Psoas muscle (tissue), 8 donors: ENCODE measurements around the gene RAB4A. TPM values are rescaled to one million over a fixed set of nuclear protein-coding genes. Genes with fewer than 3 reads are reported as not detected.

ENCODE experiments used
- ATAC-seq, 4 donors: fragments of 200-7000 bp; cut with Tn5 transposase; one replicate each; pipeline ENCODE4 v1.9.1; 2020; ENCODE audit warnings: moderate library complexity in 3 of 4, mild to moderate bottlenecking in 2 of 4
- DNase-seq, 2 donors: peaks; one replicate each; pipeline ENCODE4 v3.0.0-alpha.2; 2020
- H3K27ac ChIP-seq: fragments of 200-600 bp; one replicate; pipeline ENCODE4 v1.8.0; 2022
- H3K27me3 ChIP-seq, 3 donors: fragments of 200-600 bp in 1 of 3; one replicate each; pipeline versions ENCODE4 v1.6.1 to v1.8.0; 2013 to 2022; ENCODE audit warnings: low read length in 2 of 3, mild to moderate bottlenecking in 2 of 3, moderate library complexity in 1 of 3; ENCODE audit not compliant: insufficient read depth in 3 of 3
- H3K36me3 ChIP-seq, 2 donors: fragments of 200-600 bp in 1 of 2; one replicate each; pipeline versions ENCODE4 v1.6.1 to v1.8.0; 2013 to 2022; ENCODE audit warnings: low read depth in 1 of 2, mild to moderate bottlenecking in 1 of 2, moderate library complexity in 1 of 2; ENCODE audit not compliant: insufficient read depth in 1 of 2
- H3K4me1 ChIP-seq: fragments of 200-600 bp; one replicate; pipeline ENCODE4 v1.8.0; 2022
- H3K4me3 ChIP-seq: fragments of 200-600 bp; one replicate; pipeline ENCODE4 v1.8.0; 2022; ENCODE audit warnings: mild to moderate bottlenecking
- H3K9me3 ChIP-seq: fragments of 200-600 bp; one replicate; pipeline ENCODE4 v1.8.0; 2022
- WGBS, 3 donors: extraction: QIAGEN DNeasy Blood & Tissue Kit; methylation state at CpG; one replicate each; pipeline versions ENCODE4 v1.1.6 to v1.1.7; 2013; 5-methylcytosine and 5-hydroxymethylcytosine counted together
- intact Hi-C, 2 donors: fragments of 100-400 bp; cut with DNase I; formaldehyde crosslinking; loops; one replicate each; pipeline versions ENCODE4 v1.11.0 to v1.14.2; 2022
- polyA plus RNA-seq, 3 donors: library from polyadenylated mRNA; stranded (reverse); fragments of 200-250 nt; gene quantifications; one replicate each; pipeline ENCODE4 v1.2.3, GENCODE V29; 2013
- total RNA-seq, 4 donors: library from RNA; stranded (reverse); fragmentation: NEBNext Ultra II Directional in 2 of 4; extraction: Animal tissue kit (Norgen Biotek cat#: 25700) in 2 of 4; gene quantifications; one replicate each; pipeline versions ENCODE4 v1.2.1 to v1.2.4, GENCODE V29; 2021 to 2023
- TF ChIP-seq, protein P1 (sequence below): fragments of 200-600 bp; IDR thresholded peaks from one replicate; pipeline ENCODE4 v1.8.0; 2022; ENCODE audit warnings: antibody characterized with exemption
- donor health status: healthy with polysubstance abuse.
- donor health status: DM: no; HTN: no; CAD: no; lungs with moderate emphysema.
- donor health status: Bipolar disorder and iron deficiency.
- donor health status: healthy.
- donor health status: DM: yes; HTN: yes; CAD: no.
- donor health status: DM: no; HTN: no; CAD: no.
- donor health status: DM: no; HTN: no; CAD: no.
- donor health status: DM: yes; HTN: yes; CAD: no.

RAB4A gene
- total and polyA plus RNA-seq, 7 donors, result 25.2 to 67.4 (median 52.4) TPM

DNA sequence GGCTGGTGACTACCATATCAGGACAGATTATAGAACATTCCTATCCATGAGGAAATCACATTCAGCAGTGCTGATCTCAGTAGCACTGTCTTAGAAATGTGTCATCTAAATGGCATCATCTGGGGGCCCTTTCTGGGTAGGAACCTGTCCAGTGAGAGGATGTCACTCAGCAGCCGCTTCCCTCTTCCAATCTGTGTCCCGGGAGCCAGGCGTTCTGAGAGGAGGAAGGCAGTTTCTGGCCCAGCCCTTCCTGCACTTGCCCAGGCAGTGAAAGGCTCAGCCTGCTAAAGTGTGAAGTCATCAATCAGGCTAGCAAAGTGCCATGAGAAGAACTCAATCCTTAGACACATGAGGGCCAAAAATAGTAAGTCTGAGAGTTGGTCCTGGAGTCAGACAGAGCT is 25.6 kb downstream of the RAB4A start:
- peaks cover 2 to 34% of the 10 kb centered on the region in 2 donors for H3K36me3 ChIP-seq

DNA sequence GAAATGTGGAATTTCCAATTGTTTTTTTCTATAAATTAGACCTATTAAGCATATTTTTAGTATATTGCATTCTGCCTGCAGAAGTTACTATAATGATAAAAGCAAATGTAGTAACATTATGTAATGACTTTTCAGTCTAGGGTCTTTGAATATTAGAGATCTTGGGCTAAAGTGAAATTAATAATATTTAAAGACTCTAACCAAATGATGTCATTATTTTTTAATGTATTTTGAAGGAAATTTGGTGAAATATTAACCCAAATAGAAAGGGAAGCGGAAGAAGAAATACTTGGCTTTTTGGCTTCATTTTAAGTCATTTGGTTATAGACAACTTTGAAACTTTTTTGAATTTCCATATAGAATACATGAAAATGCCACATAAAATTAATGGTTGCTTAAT is 26.8 kb downstream of the RAB4A start:
- intact Hi-C loops, result no loop called here
- H3K27ac ChIP-seq, result no peak overlapping the region
- 95 to 98% (median 98%) methylated on average over 1 of the region's 1 CpG for WGBS, 3 donors
- H3K4me3 ChIP-seq, result no peak overlapping the region
- H3K36me3 ChIP-seq, result peaks cover 2 to 44% of the 10 kb centered on the region in 2 donors
- DNase-seq, result no peak
- H3K4me1 ChIP-seq, result peaks cover 16% of the 10 kb centered on the region
- TF ChIP-seq, protein P1, sequence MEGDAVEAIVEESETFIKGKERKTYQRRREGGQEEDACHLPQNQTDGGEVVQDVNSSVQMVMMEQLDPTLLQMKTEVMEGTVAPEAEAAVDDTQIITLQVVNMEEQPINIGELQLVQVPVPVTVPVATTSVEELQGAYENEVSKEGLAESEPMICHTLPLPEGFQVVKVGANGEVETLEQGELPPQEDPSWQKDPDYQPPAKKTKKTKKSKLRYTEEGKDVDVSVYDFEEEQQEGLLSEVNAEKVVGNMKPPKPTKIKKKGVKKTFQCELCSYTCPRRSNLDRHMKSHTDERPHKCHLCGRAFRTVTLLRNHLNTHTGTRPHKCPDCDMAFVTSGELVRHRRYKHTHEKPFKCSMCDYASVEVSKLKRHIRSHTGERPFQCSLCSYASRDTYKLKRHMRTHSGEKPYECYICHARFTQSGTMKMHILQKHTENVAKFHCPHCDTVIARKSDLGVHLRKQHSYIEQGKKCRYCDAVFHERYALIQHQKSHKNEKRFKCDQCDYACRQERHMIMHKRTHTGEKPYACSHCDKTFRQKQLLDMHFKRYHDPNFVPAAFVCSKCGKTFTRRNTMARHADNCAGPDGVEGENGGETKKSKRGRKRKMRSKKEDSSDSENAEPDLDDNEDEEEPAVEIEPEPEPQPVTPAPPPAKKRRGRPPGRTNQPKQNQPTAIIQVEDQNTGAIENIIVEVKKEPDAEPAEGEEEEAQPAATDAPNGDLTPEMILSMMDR, result no peak
- ATAC-seq, result no peak
- H3K9me3 ChIP-seq, result no peaks in the 10 kb centered on the region
- no peaks in the 10 kb centered on the region for H3K27me3 ChIP-seq

More for the DNA sequence above, 25.6 kb downstream of the RAB4A start:
- intact Hi-C loops, result no loop called here
- 20 to 28% (median 21%) methylated on average over 3 of the region's 3 CpGs for WGBS, 3 donors
- H3K27me3 ChIP-seq, result no peaks in the 10 kb centered on the region
- peak overlapping the region; percentile 83 for H3K27ac ChIP-seq
- H3K4me1 ChIP-seq, result peaks cover 16% of the 10 kb centered on the region
- H3K4me3 ChIP-seq, result no peak overlapping the region
- H3K9me3 ChIP-seq, result no peaks in the 10 kb centered on the region
- TF ChIP-seq, protein P1, result no peak
- ATAC-seq (peak; percentile 95 to 98 (median 96)), DNase-seq (peak; percentile 53 to 88)

- intact Hi-C loops, result no loop called here
- DNase-seq (no peak), ATAC-seq (no peak)
- Histone ChIP-seq H3K36me3 (peaks cover 2 to 50% of the 10 kb centered on the region in 2 donors), H3K9me3 (no peaks in the 10 kb centered on the region), H3K27me3 (no peaks in the 10 kb centered on the region), H3K4me3 (no peak overlapping the region), H3K27ac (no peak overlapping the region), H3K4me1 (peaks cover 16% of the 10 kb centered on the region)
- TF ChIP-seq, protein P1, result no peak
These were observed 27.5 kb downstream of the RAB4A start for GRCh38 chr1:229298420-229298819.

- no peaks in the 10 kb centered on the region for H3K27me3 ChIP-seq
- DNase-seq (no peak), ATAC-seq (no peak)
- intact Hi-C loops, result no loop called here
- no peaks in the 10 kb centered on the region for H3K9me3 ChIP-seq
- 95 to 97% (median 96%) methylated on average over 5 of the region's 5 CpGs for WGBS, 3 donors
- peaks cover 2 to 56% of the 10 kb centered on the region in 2 donors for H3K36me3 ChIP-seq
- no peak overlapping the region for H3K4me3 ChIP-seq
- TF ChIP-seq, protein P1, result no peak
- H3K4me1 ChIP-seq, result peaks cover 16% of the 10 kb centered on the region
- no peak overlapping the region for H3K27ac ChIP-seq
These were observed 28.1 kb downstream of the RAB4A start for GRCh38 chr1:229298887-229299503.
